ENCODE data around the gene HSD17B12.

- TF ChIP-seq CTCF (IDR thresholded peaks at IDR 0.05; ENCODE audit: low read length) (no peak), EZH2 (optimal IDR thresholded peaks at IDR 0.05; ENCODE audit: low read depth, low read length) (no peak)
These were observed 109.9 kb downstream of the HSD17B12 start for GRCh38 chr11:43790444-43790794.

Data from MM.1S (cell line).